HepG2 (cell line): Measurements from ENCODE around the gene KRTAP12-2.

Source experiments
- ARID2 ChIP-seq: sonication (generic); formaldehyde crosslinking; IDR thresholded peaks from 2 replicates; pipeline ENCODE4 v1.8.1; 2022; ENCODE audit warnings: mild to moderate bottlenecking, missing genetic modification reagents, borderline replicate concordance
- CBX2 ChIP-seq, 2 experiments: fragments of 200-600 bp in 1 of 2; sonication (generic); formaldehyde crosslinking in 1 of 2; IDR thresholded peaks; 2 replicates each; pipeline versions ENCODE4 v1.7.0 to v1.8.1; 2018 to 2022; ENCODE audit warnings: low read depth in 2 of 2, low read length in 1 of 2, mild to moderate bottlenecking in 1 of 2, missing genetic modification reagents in 1 of 2
- CTCF ChIP-seq: sonication (generic); formaldehyde crosslinking; IDR thresholded peaks from 2 replicates; pipeline ENCODE4 v1.5.0; 2020; ENCODE audit warnings: mild to moderate bottlenecking, missing genetic modification reagents, moderate library complexity
- DMTF1 ChIP-seq: sonication (generic); formaldehyde crosslinking; IDR thresholded peaks from 2 replicates; pipeline ENCODE4 v1.4.0; 2020; ENCODE audit warnings: mild to moderate bottlenecking, missing genetic modification reagents
- DZIP1 ChIP-seq: sonication (generic); formaldehyde crosslinking; IDR thresholded peaks from 2 replicates; pipeline ENCODE4 v1.5.0; 2020; ENCODE audit warnings: mild to moderate bottlenecking, missing genetic modification reagents
- GABPA ChIP-seq, 2 experiments: IDR thresholded peaks; 2 replicates each; pipeline ENCODE4 v1.6.1; 2011 to 2016; ENCODE audit warnings: low read depth in 2 of 2, low read length in 1 of 2, missing biosample characterization in 1 of 2, missing genetic modification characterization in 1 of 2
- NCOA2 ChIP-seq: sonication (generic); formaldehyde crosslinking; IDR thresholded peaks from 2 replicates; pipeline ENCODE4 v1.8.0; 2022; ENCODE audit warnings: inconsistent platforms
- REST ChIP-seq, 2 experiments: IDR thresholded peaks; 2 replicates each; pipeline ENCODE4 v1.6.1; 2011 to 2012; ENCODE audit warnings: low read length in 2 of 2, borderline replicate concordance in 1 of 2, low read depth in 1 of 2, mild to moderate bottlenecking in 1 of 2, moderate library complexity in 1 of 2
- SALL2 ChIP-seq: sonication (generic); formaldehyde crosslinking; IDR thresholded peaks from 2 replicates; pipeline ENCODE4 v1.8.1; 2023; ENCODE audit warnings: mild to moderate bottlenecking, missing genetic modification reagents, inconsistent platforms
- ZBTB26 ChIP-seq: IDR thresholded peaks from 2 replicates; pipeline ENCODE4 v1.6.1; 2016; ENCODE audit warnings: missing compliant biosample characterization, missing genetic modification reagents, borderline replicate concordance
- ZNF18 ChIP-seq: sonication (generic); formaldehyde crosslinking; IDR thresholded peaks from 2 replicates; pipeline ENCODE4 v1.8.0; 2022; ENCODE audit warnings: mild to moderate bottlenecking, missing genetic modification reagents; ENCODE audit not compliant: insufficient replicate concordance
- ZNF232 ChIP-seq: sonication (generic); formaldehyde crosslinking; IDR thresholded peaks from 2 replicates; pipeline ENCODE4 v1.4.0; 2020; ENCODE audit warnings: missing genetic modification reagents, borderline replicate concordance
- ZNF510 ChIP-seq: sonication (generic); formaldehyde crosslinking; IDR thresholded peaks from 2 replicates; pipeline ENCODE4 v1.4.0; 2020; ENCODE audit warnings: low read depth, mild to moderate bottlenecking, missing genetic modification reagents

GRCh38 chr21:44702973-44703730, 36.4 kb upstream of the KRTAP12-2 start:
- no peak for TF ChIP-seq ZNF510 (CRISPR knock-in tag)
- TF ChIP-seq ARID2 (CRISPR knock-in tag): no peak
- TF ChIP-seq NCOA2 (CRISPR knock-in tag): no peak; the same call in 1 of the 2 replicates
- TF ChIP-seq CTCF: no peak
- TF ChIP-seq ZNF232 (CRISPR knock-in tag): no peak
- peak; percentile 81; the same call in 1 of the 2 replicates for TF ChIP-seq ZBTB26 (CRISPR knock-in tag)
- no peak for TF ChIP-seq DMTF1 (CRISPR knock-in tag)
- TF ChIP-seq SALL2 (CRISPR knock-in tag): no peak
- no peak for TF ChIP-seq GABPA (IDR thresholded peaks at IDR 0.05; ENCODE audit: low read depth, low read length)
- TF ChIP-seq GABPA (CRISPR knock-in tag; IDR thresholded peaks at IDR 0.05; ENCODE audit: low read depth): no peak
- no peak for TF ChIP-seq DZIP1
- no peak for TF ChIP-seq REST (IDR thresholded peaks at IDR 0.05; ENCODE audit: borderline replicate concordance in 1 of 2, low read depth in 1 of 2, low read length in 2 of 2)
- TF ChIP-seq CBX2 (IDR thresholded peaks at IDR 0.05; ENCODE audit: low read depth, low read length): no peak
- no peak for TF ChIP-seq CBX2 (CRISPR knock-in tag; IDR thresholded peaks at IDR 0.05; ENCODE audit: low read depth)
- no peak for TF ChIP-seq ZNF18 (CRISPR knock-in tag)
